ENCODE measurements around the gene TRIM71. TPM values are rescaled to one million over a fixed set of nuclear protein-coding genes. Genes with fewer than 3 reads are reported as not detected.

TRIM71 gene
- total RNA-seq, 2 donors from 2014 or later = not detected

Other genes with a start within 250 kb of the TRIM71 start
- 10 to 100 TPM; 33.5 to 42.4 TPM for gene DYNC1LI1, start 247.1 kb upstream of the TRIM71 start, total RNA-seq
- gene CNOT10, start 132.8 kb upstream of the TRIM71 start, total RNA-seq = 10 to 100 TPM; 20.0 to 26.5 TPM
- gene CCR4, start 133.6 kb downstream of the TRIM71 start, total RNA-seq = under 1 TPM; 0.23 to 0.33 TPM

Data from posterior vena cava (tissue), 2 donors.